HG02970 (cell line): Measurements from ENCODE around the gene F10.

Experiments
- ATAC-seq: cut with Tn5 transposase; IDR thresholded peaks from one replicate; pipeline ENCODE4 v1.9.1; 2021; ENCODE audit warnings: mild to moderate bottlenecking, moderate library complexity, moderate number of reproducible peaks; ENCODE audit not compliant: unreplicated experiment, low FRiP score

F10 gene

GRCh38 chr13:113166681-113167080 is 44.1 kb downstream of the F10 start:
- no peak for ATAC-seq

DNA sequence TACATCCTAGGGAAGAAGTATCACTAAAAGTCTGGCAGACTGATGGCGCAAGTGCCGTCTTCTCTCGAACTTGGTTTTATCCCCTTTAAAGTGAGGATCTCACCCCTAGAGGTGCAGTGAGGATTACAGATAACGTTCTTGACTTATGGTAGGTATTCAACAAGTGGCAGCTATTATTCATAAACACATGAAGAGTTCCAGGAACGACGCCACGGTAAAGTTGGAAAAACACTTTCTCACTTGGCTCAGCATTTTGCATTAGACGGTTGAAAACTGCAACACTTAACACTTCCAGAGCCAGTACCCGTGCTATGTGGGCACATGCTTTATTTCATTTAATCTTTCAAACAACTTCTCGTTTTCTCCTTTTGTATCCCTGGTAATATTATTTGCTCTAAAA is 44.6 kb downstream of the F10 start:
- ATAC-seq: no peak

DNA sequence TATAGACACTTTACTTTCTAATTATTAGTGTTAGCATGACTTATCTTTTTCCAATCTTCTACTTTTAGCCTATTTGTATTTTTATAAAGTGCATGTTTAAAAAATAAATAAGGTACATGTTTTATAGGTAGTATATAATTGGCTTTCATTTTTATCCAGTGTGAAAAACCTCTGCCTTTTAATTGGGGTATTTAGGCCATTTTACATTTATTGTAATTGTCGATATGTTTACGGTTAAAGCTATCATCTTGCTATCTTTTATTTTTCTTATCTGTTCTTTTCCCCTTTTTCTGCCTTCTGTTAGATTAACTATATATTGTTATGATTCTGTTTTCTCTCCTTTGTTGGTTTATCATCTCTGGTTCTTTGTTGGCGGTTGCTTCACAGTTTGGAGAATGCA is 45.0 kb downstream of the F10 start:
- ATAC-seq: no peak

- no peak for ATAC-seq
Measured at GRCh38 chr13:113168211-113168610, 45.6 kb downstream of the F10 start.

GRCh38 chr13:113169277-113170272 is 47.0 kb downstream of the F10 start:
- no peak for ATAC-seq

- no peak for ATAC-seq
Measured at GRCh38 chr13:113170511-113170910, 47.9 kb downstream of the F10 start.

- ATAC-seq: no peak
Measured at GRCh38 chr13:113171250-113172125, 48.9 kb downstream of the F10 start.

- ATAC-seq: no peak
Measured at GRCh38 chr13:113172419-113172926, 49.9 kb downstream of the F10 start.

GRCh38 chr13:113176280-113176679 is 53.7 kb downstream of the F10 start:
- ATAC-seq: no peak

GRCh38 chr13:113176822-113177221 is 54.2 kb downstream of the F10 start:
- ATAC-seq: no peak

- ATAC-seq: no peak
Measured at GRCh38 chr13:113178070-113178895, 55.7 kb downstream of the F10 start.

- no peak for ATAC-seq
Measured at GRCh38 chr13:113178896-113179167, 56.2 kb downstream of the F10 start.

GRCh38 chr13:113179374-113180230 is 57.0 kb downstream of the F10 start:
- no peak for ATAC-seq

DNA sequence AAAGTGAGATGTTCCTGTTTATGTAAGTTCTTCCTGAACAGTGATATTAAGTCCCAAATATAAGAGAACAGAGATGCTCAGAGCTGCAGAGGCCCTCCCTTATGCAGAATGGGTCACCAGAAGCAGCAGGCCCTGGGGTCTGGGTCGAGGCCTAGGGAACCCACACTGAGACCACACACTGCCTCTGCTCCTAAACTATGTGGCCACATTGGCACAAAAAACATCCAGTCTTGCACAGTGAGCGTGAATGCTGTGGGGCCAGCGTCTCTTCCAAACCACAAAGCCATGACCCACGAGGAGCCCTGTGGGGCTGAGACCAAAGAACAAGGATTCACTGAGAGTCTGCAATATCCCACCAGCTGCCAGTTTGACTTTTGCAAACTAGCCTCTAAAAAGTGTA is 59.4 kb downstream of the F10 start:
- ATAC-seq: no peak

DNA sequence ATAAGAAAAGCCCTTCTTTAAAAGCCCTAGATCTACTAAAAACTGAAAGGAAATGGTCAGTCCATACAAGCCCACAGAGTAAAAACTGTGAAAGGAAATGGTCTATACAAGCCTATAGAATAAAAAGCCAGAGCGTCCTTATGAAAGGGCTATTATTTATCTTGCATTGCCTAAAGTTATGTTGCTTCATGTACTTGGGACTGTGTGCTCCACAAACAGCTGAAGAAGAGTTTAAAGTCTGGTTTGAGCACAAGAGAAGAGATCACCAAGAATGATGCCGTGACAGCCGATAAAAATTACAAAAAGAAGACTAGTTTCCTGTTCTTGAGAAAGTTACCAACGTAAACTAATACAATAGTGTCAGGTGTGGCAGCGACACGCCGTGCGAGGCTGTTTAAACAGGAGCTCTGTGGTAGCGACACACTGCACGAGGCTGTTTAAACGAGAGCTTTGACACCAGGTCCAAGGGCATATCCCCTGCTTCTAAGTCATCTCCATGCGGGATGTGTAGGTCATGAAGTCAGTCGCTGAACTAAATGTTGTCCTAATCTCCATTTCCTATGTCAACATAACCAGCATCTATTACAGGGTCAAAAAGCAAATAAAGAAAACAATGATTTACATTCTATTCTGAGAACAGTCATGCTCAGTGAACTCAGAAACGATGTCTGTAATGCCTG is 61.0 kb downstream of the F10 start:
- ATAC-seq: no peak

- no peak for ATAC-seq
Measured at GRCh38 chr13:113184568-113185440, 62.2 kb downstream of the F10 start.

GRCh38 chr13:113186061-113186900 is 63.7 kb downstream of the F10 start:
- ATAC-seq: peak; percentile 92
